ENCODE data around the gene PIK3R1. TPM values are rescaled to one million over a fixed set of nuclear protein-coding genes. Genes with fewer than 3 reads are reported as not detected.
A peak's percentile ranks its signal among the peaks of the same experiment; 100 is the strongest.

The PIK3R1 gene
- total RNA-seq (100 to 1,000 TPM; 128 to 222 TPM), polyA plus RNA-seq (10 to 100 TPM in 1 of 2 donors, 1 to 10 TPM in 1; 6.8 to 21.3 TPM)
- long read RNA-seq, donor 1, full-length matches to known transcripts: 6 of 19 reads
- long read RNA-seq, donor 1, partial matches to known transcripts: 13 of 19 reads
- long read RNA-seq, donor 1, other reads (novel, unspliced or antisense): 0 of 19 reads
- long read RNA-seq, donor 2, full-length matches to known transcripts: 3 of 18 reads
- long read RNA-seq, donor 2, partial matches to known transcripts: 15 of 18 reads
- long read RNA-seq, donor 2, other reads (novel, unspliced or antisense): 0 of 18 reads
- long read RNA-seq, donor 3, full-length matches to known transcripts: 3 of 15 reads
- long read RNA-seq, donor 3, partial matches to known transcripts: 12 of 15 reads
- long read RNA-seq, donor 3, other reads (novel, unspliced or antisense): 0 of 15 reads
- long read RNA-seq, donor 4, full-length matches to known transcripts: 6 of 6 reads
- long read RNA-seq, donor 4, partial matches to known transcripts: 0 of 6 reads
- long read RNA-seq, donor 4, other reads (novel, unspliced or antisense): 0 of 6 reads
- long read RNA-seq, donor 5, full-length matches to known transcripts: 7 of 56 reads
- long read RNA-seq, donor 5, partial matches to known transcripts: 49 of 56 reads
- long read RNA-seq, donor 5, other reads (novel, unspliced or antisense): 0 of 56 reads

GRCh38 chr5:68215208-68215897 is at the start of gene PIK3R1:
Gene PIK3R1, plus strand, starts transcription at chr5:68215756. Its CDS starts 10,920 bp downstream, at chr5:68226676.
- H3K4me1 ChIP-seq (ENCODE audit: control insufficient read depth in 5 of 5, insufficient read depth in 5 of 5, low read length in 5 of 5): peaks cover 4 to 28% (median 7%) of the 10 kb centered on the region in 5 donors
- peak; percentile 97 to 98 (median 97) for DNase-seq
- TF ChIP-seq CTCF (IDR thresholded peaks at IDR 0.05; ENCODE audit: control extremely low read depth, extremely low read depth): no peak
- 0 to 1% methylated on average over 59 to 78 of the region's 78 CpGs for WGBS, 2 donors
- peak; percentile 94 for ATAC-seq (ENCODE audit: insufficient read depth, low FRiP score)
- H3K9ac ChIP-seq (ENCODE audit: insufficient read depth in 1 of 2, low read length in 2 of 2): peak within 1 kb of the TSS; percentile 56 to 83
- H3K9me3 ChIP-seq (ENCODE audit: control insufficient read depth in 4 of 4, insufficient read depth in 3 of 4, low read length in 3 of 4): peaks cover 0 to 5% (median 0%) of the 10 kb centered on the region in 4 donors
- H3K27me3 ChIP-seq (ENCODE audit: control insufficient read depth in 3 of 3, insufficient read depth in 3 of 3, low read length in 2 of 3): no peaks in the 10 kb centered on the region
- H3K4me3 ChIP-seq: peak within 1 kb of the TSS; percentile 97
- peaks cover 0 to 8% (median under 1%) of the 10 kb centered on the region in 4 donors for H3K36me3 ChIP-seq (ENCODE audit: control insufficient read depth in 4 of 4, insufficient read depth in 4 of 4, low read length in 4 of 4)
- peak within 1 kb of the TSS; percentile 98 to 99 for H3K27ac ChIP-seq (ENCODE audit: low read depth in 1 of 2, low read length in 1 of 2)

- 97% methylated on average over 4 of the region's 4 CpGs for WGBS, 2 donors
- H3K4me1 ChIP-seq (ENCODE audit: control insufficient read depth in 5 of 5, insufficient read depth in 5 of 5, low read length in 5 of 5): peaks cover 0 to 22% (median 5%) of the 10 kb centered on the region in 5 donors
- H3K36me3 ChIP-seq (ENCODE audit: control insufficient read depth in 4 of 4, insufficient read depth in 4 of 4, low read length in 4 of 4): no peaks in the 10 kb centered on the region
- no peaks in the 10 kb centered on the region for H3K27me3 ChIP-seq (ENCODE audit: control insufficient read depth in 3 of 3, insufficient read depth in 3 of 3, low read length in 2 of 3)
- no peak overlapping the region for H3K9ac ChIP-seq (ENCODE audit: insufficient read depth in 1 of 2, low read length in 2 of 2)
- ATAC-seq (ENCODE audit: insufficient read depth, low FRiP score): no peak
- DNase-seq: no peak
- H3K27ac ChIP-seq (ENCODE audit: low read depth in 1 of 2, low read length in 1 of 2): no peak overlapping the region
- TF ChIP-seq CTCF (IDR thresholded peaks at IDR 0.05; ENCODE audit: control extremely low read depth, extremely low read depth): no peak
- H3K4me3 ChIP-seq: no peak overlapping the region
- peaks cover 0 to 2% (median 0%) of the 10 kb centered on the region in 4 donors for H3K9me3 ChIP-seq (ENCODE audit: control insufficient read depth in 4 of 4, insufficient read depth in 3 of 4, low read length in 3 of 4)
Measured at GRCh38 chr5:68167195-68167651, 48.3 kb upstream of the PIK3R1 start.

GRCh38 chr5:68169903-68170302 is 45.7 kb upstream of the PIK3R1 start:
- H3K27me3 ChIP-seq (ENCODE audit: control insufficient read depth in 3 of 3, insufficient read depth in 3 of 3, low read length in 2 of 3): no peaks in the 10 kb centered on the region
- 69 to 81% methylated on average over 1 of the region's 1 CpG for WGBS, 2 donors
- H3K9me3 ChIP-seq (ENCODE audit: control insufficient read depth in 4 of 4, insufficient read depth in 3 of 4, low read length in 3 of 4): no peaks in the 10 kb centered on the region
- no peak for TF ChIP-seq CTCF (IDR thresholded peaks at IDR 0.05; ENCODE audit: control extremely low read depth, extremely low read depth)
- no peak overlapping the region for H3K4me3 ChIP-seq
- H3K27ac ChIP-seq (ENCODE audit: low read depth in 1 of 2, low read length in 1 of 2): no peak overlapping the region
- ATAC-seq (ENCODE audit: insufficient read depth, low FRiP score) (no peak), DNase-seq (peak; percentile 91 to 99 (median 99))
- H3K36me3 ChIP-seq (ENCODE audit: control insufficient read depth in 4 of 4, insufficient read depth in 4 of 4, low read length in 4 of 4): no peaks in the 10 kb centered on the region
- H3K9ac ChIP-seq (ENCODE audit: insufficient read depth in 1 of 2, low read length in 2 of 2): no peak overlapping the region
- H3K4me1 ChIP-seq (ENCODE audit: control insufficient read depth in 5 of 5, insufficient read depth in 5 of 5, low read length in 5 of 5): peaks cover 0 to 22% (median 5%) of the 10 kb centered on the region in 5 donors

Measured in lung (tissue), 16 donors.